DMS114 treated with DMSO at 0.1 percent for 48 hours (cell line): Measurements from ENCODE around the gene AS3MT.
"Not testable (repeated sequence)": the region's sequence is repeated elsewhere in the genome, so short reads cannot be mapped to it uniquely, and the experiment has no call there.

Experiments
- DNase-seq: peaks from one replicate; lab custom pipeline; 2025; ENCODE audit not compliant: unreplicated experiment; lab: John Stamatoyannopoulos, UW

AS3MT gene

GRCh38 chr10:102869258-102870198 lies at the start of gene AS3MT:
TSS of gene AS3MT (plus strand) at chr10:102869470. CDS start at chr10:102869593, 123 bp downstream.
- peak; percentile 31 for DNase-seq

- DNase-seq = not testable (repeated sequence)
Measured at GRCh38 chr10:102820008-102820407, 49.3 kb upstream of the AS3MT start.

GRCh38 chr10:102822222-102822621 lies 47.0 kb upstream of the AS3MT start:
- DNase-seq = no peak

- DNase-seq = no peak
Measured at GRCh38 chr10:102824664-102825063, 44.6 kb upstream of the AS3MT start.

GRCh38 chr10:102826148-102826796 lies 43.0 kb upstream of the AS3MT start:
- DNase-seq = no peak

GRCh38 chr10:102827597-102827975 lies 41.7 kb upstream of the AS3MT start:
- DNase-seq = no peak

GRCh38 chr10:102831322-102832071 lies 37.8 kb upstream of the AS3MT start:
- no peak for DNase-seq

- DNase-seq = no peak
Measured at GRCh38 chr10:102832248-102832647, 37.0 kb upstream of the AS3MT start.

- no peak for DNase-seq
Measured at GRCh38 chr10:102832987-102833386, 36.3 kb upstream of the AS3MT start.

- no peak for DNase-seq
Measured at GRCh38 chr10:102834143-102834542, 35.1 kb upstream of the AS3MT start.

GRCh38 chr10:102835007-102835482 lies 34.2 kb upstream of the AS3MT start:
- DNase-seq = peak; percentile 75

- DNase-seq = no peak
Measured at GRCh38 chr10:102837230-102837721, 32.0 kb upstream of the AS3MT start, which contains the start of gene CYP17A1. TSS of gene CYP17A1 (minus strand) at chr10:102837413. CDS start at chr10:102837361, 52 bp downstream.

- not testable (repeated sequence) for DNase-seq
Measured at GRCh38 chr10:102838276-102838927, 30.9 kb upstream of the AS3MT start.

- DNase-seq = no peak
Measured at GRCh38 chr10:102841827-102842345, 27.4 kb upstream of the AS3MT start.

- not testable (repeated sequence) for DNase-seq
Measured at GRCh38 chr10:102843139-102843538, 26.1 kb upstream of the AS3MT start.

- DNase-seq = not testable (repeated sequence)
Measured at GRCh38 chr10:102844190-102844776, 25.0 kb upstream of the AS3MT start.

GRCh38 chr10:102845352-102845902 lies 23.8 kb upstream of the AS3MT start:
- no peak for DNase-seq

- no peak for DNase-seq
Measured at GRCh38 chr10:102850025-102850518, 19.2 kb upstream of the AS3MT start.

GRCh38 chr10:102853237-102853636 lies 16.0 kb upstream of the AS3MT start:
- DNase-seq = not testable (repeated sequence)
